Stimulated activated CD8-positive, alpha-beta memory T cell treated with anti-CD3 and anti-CD28 coated beads, Interleukin-2, amount 100 ng/mL, for 1 hour (primary cell): ENCODE measurements around the gene RNF217.

ENCODE experiments used
- DNase-seq, 2 donors: peaks; one replicate each; pipeline ENCODE4 v3.0.0-alpha.2; 2020; ENCODE audit warnings: low read depth in 2 of 2

RNF217 gene

GRCh38 chr6:124989136-124989983 lies 27.1 kb downstream of the RNF217 start:
- no peak for DNase-seq

- no peak for DNase-seq
These were observed 28.8 kb downstream of the RNF217 start for GRCh38 chr6:124990988-124991387.

GRCh38 chr6:124991764-124992295 lies 29.6 kb downstream of the RNF217 start:
- no peak for DNase-seq

GRCh38 chr6:124993327-124993726 lies 31.1 kb downstream of the RNF217 start:
- no peak for DNase-seq

GRCh38 chr6:124994648-124995047 lies 32.4 kb downstream of the RNF217 start:
- DNase-seq = no peak

GRCh38 chr6:124995131-124995530 lies 32.9 kb downstream of the RNF217 start:
- no peak for DNase-seq

GRCh38 chr6:124995645-124996325 lies 33.5 kb downstream of the RNF217 start:
- no peak for DNase-seq

GRCh38 chr6:124996411-124996810 lies 34.2 kb downstream of the RNF217 start:
- no peak for DNase-seq

GRCh38 chr6:124997196-124997875 lies 35.1 kb downstream of the RNF217 start:
- no peak for DNase-seq

GRCh38 chr6:124999105-124999764 lies 37.0 kb downstream of the RNF217 start:
- no peak for DNase-seq

- no peak for DNase-seq
These were observed 39.6 kb downstream of the RNF217 start for GRCh38 chr6:125001684-125002405.

- DNase-seq = no peak
These were observed 40.1 kb downstream of the RNF217 start for GRCh38 chr6:125002406-125002741.

GRCh38 chr6:125003070-125003469 lies 40.8 kb downstream of the RNF217 start:
- no peak for DNase-seq

GRCh38 chr6:125004198-125004597 lies 42.0 kb downstream of the RNF217 start:
- DNase-seq = no peak

- no peak for DNase-seq
These were observed 42.8 kb downstream of the RNF217 start for GRCh38 chr6:125004797-125005595.

GRCh38 chr6:125008261-125008703 lies 46.0 kb downstream of the RNF217 start:
- DNase-seq = no peak

- DNase-seq = no peak
These were observed 46.7 kb downstream of the RNF217 start for GRCh38 chr6:125008957-125009356.

- DNase-seq = no peak
These were observed 47.3 kb downstream of the RNF217 start for GRCh38 chr6:125009578-125009977.

- no peak for DNase-seq
These were observed 51.9 kb downstream of the RNF217 start for GRCh38 chr6:125013938-125014660.

- no peak for DNase-seq
These were observed 52.4 kb downstream of the RNF217 start for GRCh38 chr6:125014661-125014957.
